Astrocyte (in vitro differentiated cells and primary cell): Measurements from ENCODE around the gene ATIC. TPM values are rescaled to one million over a fixed set of nuclear protein-coding genes. Genes with fewer than 3 reads are reported as not detected.
A peak's percentile ranks its signal among the peaks of the same experiment; 100 is the strongest.
"Not testable (repeated sequence)": the region's sequence is repeated elsewhere in the genome, so short reads cannot be mapped to it uniquely, and the experiment has no call there.

Experiments
- DNase-seq: peaks from one replicate; pipeline ENCODE4 v3.0.0-alpha.2; 2010; ENCODE audit warnings: low read depth
- FAIRE-seq: peaks from 2 replicates; lab custom pipeline; 2011; peaks lifted over from hg19 to GRCh38; lab: Jason Lieb, UNC
- H2AFZ ChIP-seq: 2 replicates; pipeline ENCODE4 v1.6.0; 2012; ENCODE audit warnings: low read depth, low read length, inconsistent platforms
- H3K27ac ChIP-seq: 2 replicates; pipeline ENCODE4 v1.5.1; 2011; ENCODE audit warnings: low read depth, low read length, inconsistent platforms
- H3K27me3 ChIP-seq: 2 replicates; pipeline ENCODE4 v1.6.0; 2011; ENCODE audit warnings: low read length, inconsistent platforms; ENCODE audit not compliant: insufficient read depth
- H3K36me3 ChIP-seq: 2 replicates; pipeline ENCODE4 v1.5.1; 2011; ENCODE audit warnings: low read length, inconsistent platforms; ENCODE audit not compliant: insufficient read depth
- H3K4me1 ChIP-seq: 2 replicates; pipeline ENCODE4 v1.5.1; 2011; ENCODE audit warnings: low read length, inconsistent platforms; ENCODE audit not compliant: insufficient read depth
- H3K4me2 ChIP-seq: 2 replicates; pipeline ENCODE4 v1.6.0; 2012; ENCODE audit warnings: low read length, inconsistent platforms
- H3K4me3 ChIP-seq: 2 replicates; pipeline ENCODE4 v1.5.1; 2011; ENCODE audit warnings: low read depth, mild to moderate bottlenecking, low read length, inconsistent platforms; ENCODE audit not compliant: insufficient read depth
- H3K79me2 ChIP-seq: 2 replicates; pipeline ENCODE4 v1.6.0; 2012; ENCODE audit warnings: mild to moderate bottlenecking, low read length, inconsistent platforms; ENCODE audit not compliant: insufficient read depth
- H3K9ac ChIP-seq: 2 replicates; pipeline ENCODE4 v1.6.0; 2012; ENCODE audit warnings: mild to moderate bottlenecking, low read length, inconsistent platforms
- H3K9me3 ChIP-seq: 2 replicates; pipeline ENCODE4 v1.5.1; 2012; ENCODE audit warnings: low read depth, mild to moderate bottlenecking, low read length, inconsistent platforms; ENCODE audit not compliant: insufficient read depth
- H4K20me1 ChIP-seq: 2 replicates; pipeline ENCODE4 v1.6.0; 2012; ENCODE audit warnings: low read length, inconsistent platforms; ENCODE audit not compliant: insufficient read depth
- H3K27ac Mint-ChIP-seq: one replicate; pipeline ENCODE4 v1.8.0; 2021; ENCODE audit warnings: mild to moderate bottlenecking, mixed read lengths; ENCODE audit not compliant: unreplicated experiment
- H3K27me3 Mint-ChIP-seq: one replicate; pipeline ENCODE4 v1.8.0; 2021; ENCODE audit warnings: low read depth, mixed read lengths; ENCODE audit not compliant: unreplicated experiment
- H3K36me3 Mint-ChIP-seq: one replicate; pipeline ENCODE4 v1.8.0; 2021; ENCODE audit warnings: low read depth, mixed read lengths; ENCODE audit not compliant: unreplicated experiment
- H3K4me1 Mint-ChIP-seq: one replicate; pipeline ENCODE4 v1.8.0; 2021; ENCODE audit warnings: low read depth, mixed read lengths; ENCODE audit not compliant: unreplicated experiment
- H3K4me3 Mint-ChIP-seq: one replicate; pipeline ENCODE4 v1.8.0; 2021; ENCODE audit warnings: mild to moderate bottlenecking, moderate library complexity, mixed read lengths; ENCODE audit not compliant: unreplicated experiment
- H3K9me3 Mint-ChIP-seq: one replicate; pipeline ENCODE4 v1.8.0; 2021; ENCODE audit warnings: mild to moderate bottlenecking, mixed read lengths; ENCODE audit not compliant: unreplicated experiment
- CTCF ChIP-seq: IDR thresholded peaks from 2 replicates; pipeline ENCODE4 v1.5.1; 2011; ENCODE audit warnings: low read depth, mild to moderate bottlenecking, inconsistent platforms, low read length, moderate library complexity; ENCODE audit not compliant: insufficient read depth
- EZH2 ChIP-seq: IDR thresholded peaks from 2 replicates; pipeline ENCODE4 v1.6.1; 2012; ENCODE audit warnings: mild to moderate bottlenecking, low read length, inconsistent platforms; ENCODE audit not compliant: insufficient read depth
- total RNA-seq: library from RNA; stranded (reverse); gene quantifications from 2 replicates; pipeline ENCODE4 v1.2.1, GENCODE V29; 2021

Gene ATIC
- total RNA-seq, 1 donor from 2014 or later = 61.1 TPM

GRCh38 chr2:215360059-215360458 lies 48.2 kb downstream of the ATIC start:
- not testable (repeated sequence) for H3K9ac ChIP-seq, H3K4me1 ChIP-seq, H3K27me3 ChIP-seq, FAIRE-seq, H3K9me3 ChIP-seq, H3K9me3 Mint-ChIP-seq, H3K4me2 ChIP-seq, H3K4me3 Mint-ChIP-seq, H3K79me2 ChIP-seq, H2AFZ ChIP-seq, H3K4me3 ChIP-seq, H3K27me3 Mint-ChIP-seq, DNase-seq, H3K27ac ChIP-seq
- H3K36me3 Mint-ChIP-seq = peaks cover 22% of the 10 kb centered on the region
- peaks cover 23% of the 10 kb centered on the region for H3K4me1 Mint-ChIP-seq
- peak overlapping the region; percentile 82 for H3K27ac Mint-ChIP-seq
- Histone ChIP-seq H3K36me3 (peaks cover 61% of the 10 kb centered on the region), H4K20me1 (peaks cover 82% of the 10 kb centered on the region)

- Histone ChIP-seq H3K9ac (no peak overlapping the region), H4K20me1 (peaks cover 87% of the 10 kb centered on the region)
These were observed 48.7 kb downstream of the ATIC start for GRCh38 chr2:215360596-215360995.

GRCh38 chr2:215361211-215361875 lies 49.5 kb downstream of the ATIC start:
- Histone ChIP-seq H3K4me3 (no peak overlapping the region), H3K9me3 (no peaks in the 10 kb centered on the region), H3K27me3 (no peaks in the 10 kb centered on the region), H2AFZ (no peak overlapping the region), H3K79me2 (no peaks in the 10 kb centered on the region), H3K9ac (no peak overlapping the region), H3K4me1 (no peaks in the 10 kb centered on the region), H3K36me3 (peaks cover 72% of the 10 kb centered on the region), H4K20me1 (peaks cover 92% of the 10 kb centered on the region), H3K4me2 (no peak overlapping the region), H3K27ac (no peak overlapping the region)
- peak overlapping the region; percentile 56 for H3K27ac Mint-ChIP-seq
- H3K9me3 Mint-ChIP-seq = no peaks in the 10 kb centered on the region
- H3K27me3 Mint-ChIP-seq = no peaks in the 10 kb centered on the region
- peaks cover 31% of the 10 kb centered on the region for H3K4me1 Mint-ChIP-seq
- no peak overlapping the region for H3K4me3 Mint-ChIP-seq
- no peak for TF ChIP-seq EZH2
- TF ChIP-seq CTCF = no peak
- H3K36me3 Mint-ChIP-seq = peaks cover 27% of the 10 kb centered on the region
- FAIRE-seq (no peak), DNase-seq (no peak)

More at GRCh38 chr2:215360596-215360995, 48.7 kb downstream of the ATIC start:
- H3K27ac ChIP-seq = no peak overlapping the region
- Mint-ChIP-seq H3K4me3 (no peak overlapping the region), H3K9me3 (no peaks in the 10 kb centered on the region), H3K27ac (peak overlapping the region; percentile 60), H3K36me3 (peaks cover 27% of the 10 kb centered on the region), H3K27me3 (no peaks in the 10 kb centered on the region), H3K4me1 (peaks cover 28% of the 10 kb centered on the region)
- no peak for TF ChIP-seq CTCF
- TF ChIP-seq EZH2 = no peak
- DNase-seq (no peak), FAIRE-seq (peak; percentile 85)
- H3K4me3 ChIP-seq = no peak overlapping the region
- no peaks in the 10 kb centered on the region for H3K4me1 ChIP-seq
- H3K36me3 ChIP-seq = peaks cover 67% of the 10 kb centered on the region
- H3K27me3 ChIP-seq = no peaks in the 10 kb centered on the region
- no peak overlapping the region for H2AFZ ChIP-seq
- H3K9me3 ChIP-seq = no peaks in the 10 kb centered on the region
- no peak overlapping the region for H3K4me2 ChIP-seq
- H3K79me2 ChIP-seq = no peaks in the 10 kb centered on the region
